ENCODE results near the gene ELOVL6.

GRCh38 chr4:110091434-110092140 lies 106.8 kb downstream of the ELOVL6 start:
- TF ChIP-seq, protein P1, sequence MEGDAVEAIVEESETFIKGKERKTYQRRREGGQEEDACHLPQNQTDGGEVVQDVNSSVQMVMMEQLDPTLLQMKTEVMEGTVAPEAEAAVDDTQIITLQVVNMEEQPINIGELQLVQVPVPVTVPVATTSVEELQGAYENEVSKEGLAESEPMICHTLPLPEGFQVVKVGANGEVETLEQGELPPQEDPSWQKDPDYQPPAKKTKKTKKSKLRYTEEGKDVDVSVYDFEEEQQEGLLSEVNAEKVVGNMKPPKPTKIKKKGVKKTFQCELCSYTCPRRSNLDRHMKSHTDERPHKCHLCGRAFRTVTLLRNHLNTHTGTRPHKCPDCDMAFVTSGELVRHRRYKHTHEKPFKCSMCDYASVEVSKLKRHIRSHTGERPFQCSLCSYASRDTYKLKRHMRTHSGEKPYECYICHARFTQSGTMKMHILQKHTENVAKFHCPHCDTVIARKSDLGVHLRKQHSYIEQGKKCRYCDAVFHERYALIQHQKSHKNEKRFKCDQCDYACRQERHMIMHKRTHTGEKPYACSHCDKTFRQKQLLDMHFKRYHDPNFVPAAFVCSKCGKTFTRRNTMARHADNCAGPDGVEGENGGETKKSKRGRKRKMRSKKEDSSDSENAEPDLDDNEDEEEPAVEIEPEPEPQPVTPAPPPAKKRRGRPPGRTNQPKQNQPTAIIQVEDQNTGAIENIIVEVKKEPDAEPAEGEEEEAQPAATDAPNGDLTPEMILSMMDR (IDR thresholded peaks at IDR 0.05 in 4 of 5, conservative IDR thresholded peaks at IDR 0.05 in 1 of 5), result no peak
- no peak for TF ChIP-seq POLR2A (IDR thresholded peaks at IDR 0.05)
